PC-9 (cell line): ENCODE measurements around the gene CPSF4L. TPM values are rescaled to one million over a fixed set of nuclear protein-coding genes. Genes with fewer than 3 reads are reported as not detected.

Experiments used
- BruUV-seq: library from RNA; stranded (reverse); fragments of 400-500 nt; replicated peaks from 2 replicates; lab custom pipeline; 2021; lab: Mats Ljungman, UMichigan
- CTCF ChIA-PET: fragments of 300-600 bp; sonication (Branson Sonifier 250); formaldehyde crosslinking; loops from one replicate; lab custom pipeline; 2022; ENCODE audit warnings: antibody characterized with exemption; lab: Charles Lee
- POLR2A ChIA-PET: fragments of 300-600 bp; sonication (Branson Sonifier 250); formaldehyde crosslinking; loops from one replicate; lab custom pipeline; 2022; ENCODE audit warnings: antibody characterized with exemption; ENCODE audit not compliant: unreplicated experiment; lab: Charles Lee
- DNase-seq, 2 experiments: peaks; one replicate each; pipeline versions ENCODE4 v3.0.0 to v3.0.0-alpha.2; 2015 to 2022; ENCODE audit warnings: mixed read lengths in 1 of 2
- H2AFZ ChIP-seq: fragments of 200-600 bp; sonication (generic); 2 replicates; pipeline ENCODE4 v1.8.1; 2017; ENCODE audit warnings: antibody characterized with exemption
- H3F3A ChIP-seq: fragments of 200-600 bp; sonication (generic); 2 replicates; pipeline ENCODE4 v1.8.1; 2017; ENCODE audit warnings: antibody characterized with exemption, mild to moderate bottlenecking, low read depth; ENCODE audit not compliant: insufficient read depth
- H3K27ac ChIP-seq: fragments of 200-600 bp; sonication (generic); 2 replicates; pipeline ENCODE4 v1.6.1; 2016; ENCODE audit warnings: mixed run types
- H3K27me3 ChIP-seq: fragments of 200-600 bp; sonication (generic); 2 replicates; pipeline ENCODE4 v1.6.1; 2016; ENCODE audit warnings: low read depth, mixed run types; ENCODE audit not compliant: insufficient read depth
- H3K36me3 ChIP-seq: fragments of 200-600 bp; sonication (generic); 2 replicates; pipeline ENCODE4 v1.6.1; 2016; ENCODE audit warnings: low read depth, mixed run types
- H3K4me1 ChIP-seq: fragments of 200-600 bp; sonication (generic); replicated peaks from 2 replicates; pipeline ENCODE4 v1.6.1; 2016; ENCODE audit warnings: mixed run types; ENCODE audit not compliant: insufficient read depth
- H3K4me2 ChIP-seq: fragments of 200-600 bp; sonication (generic); 2 replicates; pipeline ENCODE4 v1.6.1; 2017; ENCODE audit warnings: mixed run types
- H3K4me3 ChIP-seq: fragments of 200-600 bp; sonication (generic); 2 replicates; pipeline ENCODE4 v1.6.1; 2016; ENCODE audit warnings: mixed run types
- H3K79me2 ChIP-seq: fragments of 200-600 bp; sonication (generic); 2 replicates; pipeline ENCODE4 v1.6.1; 2017; ENCODE audit warnings: low read depth, mixed run types
- H3K9me2 ChIP-seq: fragments of 200-600 bp; sonication (generic); 2 replicates; pipeline ENCODE4 v1.8.1; 2017; ENCODE audit warnings: mild to moderate bottlenecking; ENCODE audit not compliant: insufficient read depth
- H3K9me3 ChIP-seq: fragments of 200-600 bp; sonication (generic); 2 replicates; pipeline ENCODE4 v1.8.1; 2016; ENCODE audit warnings: low read depth; ENCODE audit not compliant: insufficient read depth
- H4K20me1 ChIP-seq: fragments of 200-600 bp; sonication (generic); 2 replicates; pipeline ENCODE4 v1.8.1; 2017; ENCODE audit not compliant: insufficient read depth
- CTCF ChIP-seq: fragments of 200-600 bp; sonication (generic); conservative IDR thresholded peaks from 2 replicates; pipeline ENCODE4 v1.6.1; 2017; ENCODE audit warnings: mixed run types, antibody characterized with exemption, mild to moderate bottlenecking, moderate library complexity
- EZH2 ChIP-seq: fragments of 200-600 bp; sonication (generic); IDR thresholded peaks from 2 replicates; pipeline ENCODE4 v1.8.0; 2017; ENCODE audit warnings: antibody characterized with exemption, low read depth
- intact Hi-C: fragments of 100-400 bp; cut with micrococcal nuclease; formaldehyde crosslinking; loops from one replicate; pipeline ENCODE4 v1.10.0; 2022; ENCODE audit not compliant: unreplicated experiment
- total RNA-seq: library from RNA; stranded (reverse); gene quantifications from 2 replicates; pipeline ENCODE4 v1.2.3, GENCODE V29; 2021

CPSF4L gene
- total RNA-seq, 1 experiment from 2014 or later: 0.52 TPM

GRCh38 chr17:73247726-73248125 lies 14.0 kb downstream of the CPSF4L start:
- no peaks in the 10 kb centered on the region for H3K9me3 ChIP-seq
- no peak overlapping the region for H2AFZ ChIP-seq
- no peaks in the 10 kb centered on the region for H3K27me3 ChIP-seq
- ChIA-PET POLR2A (no interaction called here), CTCF (interaction anchor here (1.4 kb wide), 1 partner anchor 122 kb away, joined by 3 read pairs; no protein-coding TSS in a partner anchor)
- no peak for DNase-seq
- TF ChIP-seq EZH2 (no peak), CTCF (no peak; the same call in 1 of the 2 replicates)
- no peaks in the 10 kb centered on the region for H3F3A ChIP-seq
- BruUV-seq: no TSS peak
- H3K4me2 ChIP-seq: no peak overlapping the region
- H3K79me2 ChIP-seq: no peaks in the 10 kb centered on the region
- H3K9me2 ChIP-seq: no peaks in the 10 kb centered on the region
- no peaks in the 10 kb centered on the region for H3K36me3 ChIP-seq
- no peak overlapping the region for H3K4me3 ChIP-seq
- H4K20me1 ChIP-seq: no peaks in the 10 kb centered on the region
- H3K4me1 ChIP-seq: no peaks in the 10 kb centered on the region
- H3K27ac ChIP-seq: no peak overlapping the region
- intact Hi-C loops: no loop called here

- TF ChIP-seq EZH2 (no peak), CTCF (no peak)
- no peak for DNase-seq
- ChIA-PET POLR2A (no interaction called here), CTCF (no interaction called here)
- Histone ChIP-seq H3K79me2 (no peaks in the 10 kb centered on the region), H3K9me2 (no peaks in the 10 kb centered on the region), H3K27ac (no peak overlapping the region), H3K36me3 (0 out of 2 replicates have a peak, but pooled peaks cover 5% of the 10 kb centered on the region), H3K4me1 (no peaks in the 10 kb centered on the region), H3K4me3 (no peak overlapping the region), H3K27me3 (no peaks in the 10 kb centered on the region), H3K9me3 (no peaks in the 10 kb centered on the region), H3K4me2 (no peak overlapping the region), H2AFZ (no peak overlapping the region), H3F3A (no peaks in the 10 kb centered on the region), H4K20me1 (no peaks in the 10 kb centered on the region)
- no TSS peak for BruUV-seq
- intact Hi-C loops: no loop called here
Observed at GRCh38 chr17:73240561-73240960, 21.1 kb downstream of the CPSF4L start.

- no peaks in the 10 kb centered on the region for H3K9me2 ChIP-seq
- peaks cover 20% of the 10 kb centered on the region; the same call in 1 of the 2 replicates for H3K36me3 ChIP-seq
- no peaks in the 10 kb centered on the region for H3K9me3 ChIP-seq
- no peak overlapping the region for H3K4me3 ChIP-seq
- DNase-seq: no peak
- no peaks in the 10 kb centered on the region for H3K27me3 ChIP-seq
- H2AFZ ChIP-seq: no peak overlapping the region
- intact Hi-C loops: no loop called here
- no peak for TF ChIP-seq EZH2
- TF ChIP-seq CTCF: no peak
- H3K79me2 ChIP-seq: peaks cover 13% of the 10 kb centered on the region
- no peaks in the 10 kb centered on the region for H3F3A ChIP-seq
- no peaks in the 10 kb centered on the region for H4K20me1 ChIP-seq
- ChIA-PET POLR2A (no interaction called here), CTCF (no interaction called here)
- 0 out of 2 replicates have a peak, but pooled peaks cover 8% of the 10 kb centered on the region for H3K4me1 ChIP-seq
- no peak overlapping the region for H3K27ac ChIP-seq
- H3K4me2 ChIP-seq: no peak overlapping the region
- BruUV-seq: no TSS peak
Observed at GRCh38 chr17:73237714-73238113, 24.0 kb downstream of the CPSF4L start.
